ENCODE data around the gene KCNQ2.
"Not testable (repeated sequence)": the region's sequence is repeated elsewhere in the genome, so short reads cannot be mapped to it uniquely, and the experiment has no call there.

KCNQ2 gene

GRCh38 chr20:63518351-63518861, 46.0 kb upstream of the KCNQ2 start:
- Histone ChIP-seq H3K4me1 (ENCODE audit: insufficient read depth, low read length, severe bottlenecking) (peaks cover 14% of the 10 kb centered on the region), H3K9me3 (ENCODE audit: low read length) (peaks cover 8% of the 10 kb centered on the region; the same call in 1 of the 2 replicates), H3K79me2 (ENCODE audit: insufficient read depth, low read length) (no peaks in the 10 kb centered on the region), H3K9me2 (ENCODE audit: low read depth, low read length) (no peaks in the 10 kb centered on the region), H2AFZ (ENCODE audit: low read length) (no peak overlapping the region), H4K20me1 (ENCODE audit: insufficient read depth, low read length) (no peaks in the 10 kb centered on the region), H3K36me3 (ENCODE audit: insufficient read depth, low read length) (peaks cover 21% of the 10 kb centered on the region), H3K27ac (ENCODE audit: low read depth, low read length, poor library complexity, severe bottlenecking) (no peak overlapping the region), H3K4me3 (ENCODE audit: low read depth, low read length, poor library complexity, severe bottlenecking) (no peak overlapping the region), H3K4me2 (ENCODE audit: low read length) (no peak overlapping the region), H3F3A (ENCODE audit: insufficient read depth, low read length) (no peaks in the 10 kb centered on the region), H3K27me3 (ENCODE audit: insufficient read depth, low read length) (peaks cover 3% of the 10 kb centered on the region; the same call in 1 of the 2 replicates), H3K9ac (ENCODE audit: low read length) (no peak overlapping the region)
- TF ChIP-seq CTCF (IDR thresholded peaks at IDR 0.05; ENCODE audit: low read length), result peak; percentile 14; the same call in 1 of the 2 replicates
- no peak for TF ChIP-seq EZH2 (IDR thresholded peaks at IDR 0.05; ENCODE audit: borderline replicate concordance, low read length)

DNA sequence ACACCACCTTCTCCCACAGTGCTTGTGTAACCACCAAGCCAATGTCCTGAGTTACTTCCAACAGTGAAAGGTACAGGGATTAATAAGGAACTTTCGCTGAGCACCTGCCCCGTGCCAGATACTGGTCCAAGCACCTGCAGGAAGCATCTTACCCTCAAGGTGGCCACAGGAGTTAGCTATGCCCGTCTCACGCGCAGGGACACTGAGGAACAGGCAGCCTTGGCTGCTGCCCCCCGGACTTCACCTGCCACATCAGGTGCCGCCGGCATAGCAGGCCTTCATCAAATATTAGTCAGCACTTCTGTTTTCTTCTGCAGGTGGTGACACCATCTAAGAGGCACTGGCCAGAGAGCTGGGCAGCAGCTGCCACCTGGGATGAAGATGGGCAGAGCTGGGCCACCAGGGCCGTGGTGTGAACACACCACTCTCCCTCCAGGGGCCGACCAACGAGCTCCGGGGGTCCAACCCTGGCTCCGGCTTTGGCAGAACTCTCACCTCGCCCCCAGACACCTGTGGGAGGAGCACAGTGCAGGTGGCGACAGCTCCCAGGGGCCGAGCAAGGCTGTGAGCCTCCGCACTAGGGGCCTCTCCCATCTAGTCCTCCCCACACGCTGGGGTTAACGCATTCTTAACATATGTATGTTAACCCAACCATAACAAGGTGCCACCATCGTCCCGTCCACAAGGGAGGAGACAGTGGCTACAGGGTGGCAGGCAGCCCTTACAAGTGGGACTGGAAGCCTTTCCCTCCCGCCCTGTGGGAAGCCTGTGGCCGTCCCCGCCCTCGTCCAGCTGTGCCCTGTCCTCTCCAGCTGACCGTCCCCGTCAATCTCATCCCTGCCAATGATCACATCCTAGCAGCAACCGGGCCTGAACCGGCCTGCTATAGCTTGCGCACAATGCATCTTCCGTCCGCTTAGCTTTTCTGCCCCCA, 45.2 kb upstream of the KCNQ2 start:
- Histone ChIP-seq H3K9ac (ENCODE audit: low read length) (no peak overlapping the region), H4K20me1 (ENCODE audit: insufficient read depth, low read length) (no peaks in the 10 kb centered on the region), H3K4me1 (ENCODE audit: insufficient read depth, low read length, severe bottlenecking) (peaks cover 14% of the 10 kb centered on the region), H3K36me3 (ENCODE audit: insufficient read depth, low read length) (peaks cover 13% of the 10 kb centered on the region), H3K27ac (ENCODE audit: low read depth, low read length, poor library complexity, severe bottlenecking) (no peak overlapping the region), H3K27me3 (ENCODE audit: insufficient read depth, low read length) (peaks cover 3% of the 10 kb centered on the region; the same call in 1 of the 2 replicates), H3K4me2 (ENCODE audit: low read length) (no peak overlapping the region), H3K4me3 (ENCODE audit: low read depth, low read length, poor library complexity, severe bottlenecking) (no peak overlapping the region), H3K79me2 (ENCODE audit: insufficient read depth, low read length) (no peaks in the 10 kb centered on the region), H3K9me3 (ENCODE audit: low read length) (peaks cover 6% of the 10 kb centered on the region; the same call in 1 of the 2 replicates), H3K9me2 (ENCODE audit: low read depth, low read length) (no peaks in the 10 kb centered on the region), H3F3A (ENCODE audit: insufficient read depth, low read length) (no peaks in the 10 kb centered on the region), H2AFZ (ENCODE audit: low read length) (no peak overlapping the region)
- TF ChIP-seq CTCF (IDR thresholded peaks at IDR 0.05; ENCODE audit: low read length), result no peak
- TF ChIP-seq EZH2 (IDR thresholded peaks at IDR 0.05; ENCODE audit: borderline replicate concordance, low read length), result no peak

DNA sequence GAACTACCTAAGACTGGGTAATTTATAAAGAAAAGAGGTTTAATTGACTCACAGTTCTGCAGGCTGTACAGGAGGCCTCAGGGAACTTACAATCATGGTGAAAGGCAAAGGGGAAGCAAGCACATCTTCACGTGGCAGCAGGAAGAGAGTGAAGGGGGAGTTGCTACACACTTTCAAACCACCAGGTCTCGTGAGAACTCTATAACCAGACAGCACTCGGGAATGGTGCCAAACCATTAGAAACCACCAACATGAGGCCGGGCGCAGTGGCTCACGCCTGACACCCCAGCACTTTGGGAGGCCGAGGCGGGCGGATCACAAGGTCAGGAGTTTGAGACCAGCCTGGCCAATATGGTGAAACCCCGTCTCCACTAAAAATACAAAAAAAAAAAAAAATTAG, 42.1 kb upstream of the KCNQ2 start:
- not testable (repeated sequence) for H3F3A ChIP-seq (ENCODE audit: insufficient read depth, low read length); H3K27me3 ChIP-seq (ENCODE audit: insufficient read depth, low read length); H3K9ac ChIP-seq (ENCODE audit: low read length); H3K79me2 ChIP-seq (ENCODE audit: insufficient read depth, low read length); H3K36me3 ChIP-seq (ENCODE audit: insufficient read depth, low read length); H3K9me2 ChIP-seq (ENCODE audit: low read depth, low read length); H3K4me3 ChIP-seq (ENCODE audit: low read depth, low read length, poor library complexity, severe bottlenecking); H3K4me2 ChIP-seq (ENCODE audit: low read length); H4K20me1 ChIP-seq (ENCODE audit: insufficient read depth, low read length); H2AFZ ChIP-seq (ENCODE audit: low read length); H3K4me1 ChIP-seq (ENCODE audit: insufficient read depth, low read length, severe bottlenecking); H3K27ac ChIP-seq (ENCODE audit: low read depth, low read length, poor library complexity, severe bottlenecking); H3K9me3 ChIP-seq (ENCODE audit: low read length)
